Measurements from ENCODE around the gene KLHDC8B. TPM values are rescaled to one million over a fixed set of nuclear protein-coding genes. Genes with fewer than 3 reads are reported as not detected.
A peak's percentile ranks its signal among the peaks of the same experiment; 100 is the strongest.
"Not testable (repeated sequence)": the region's sequence is repeated elsewhere in the genome, so short reads cannot be mapped to it uniquely, and the experiment has no call there.

KLHDC8B gene
- total RNA-seq, 1 experiment from 2014 or later, result 18.6 TPM

- no peak for DNase-seq (ENCODE audit: low read depth in 1 of 2, low spot score in 2 of 2)
- Histone ChIP-seq H3K4me1 (replicated peaks) (no peaks in the 10 kb centered on the region), H3K4me3 (no peak overlapping the region), H3K9me3 (replicated peaks) (no peaks in the 10 kb centered on the region), H3K27me3 (replicated peaks) (no peaks in the 10 kb centered on the region), H3K27ac (no peak overlapping the region), H3K36me3 (0 out of 2 replicates have a peak, but pooled peaks cover 3% of the 10 kb centered on the region)
Observed at GRCh38 chr3:49180116-49180515, 8.7 kb downstream of the KLHDC8B start.

- no peak for DNase-seq (ENCODE audit: low read depth in 1 of 2, low spot score in 2 of 2)
- Histone ChIP-seq H3K4me3 (no peak overlapping the region), H3K36me3 (no peaks in the 10 kb centered on the region), H3K27ac (no peak overlapping the region), H3K9me3 (replicated peaks) (no peaks in the 10 kb centered on the region), H3K27me3 (replicated peaks) (no peaks in the 10 kb centered on the region), H3K4me1 (replicated peaks) (no peaks in the 10 kb centered on the region)
Observed at GRCh38 chr3:49181351-49181750, 10.0 kb downstream of the KLHDC8B start.

- no peaks in the 10 kb centered on the region for H3K27me3 ChIP-seq (replicated peaks)
- no peaks in the 10 kb centered on the region for H3K36me3 ChIP-seq
- H3K4me1 ChIP-seq (replicated peaks), result no peaks in the 10 kb centered on the region
- DNase-seq (ENCODE audit: low read depth in 1 of 2, low spot score in 2 of 2), result no peak
- no peaks in the 10 kb centered on the region for H3K9me3 ChIP-seq (replicated peaks)
- no peak overlapping the region for H3K4me3 ChIP-seq
- H3K27ac ChIP-seq, result no peak overlapping the region
Observed at GRCh38 chr3:49182682-49183081, 11.3 kb downstream of the KLHDC8B start.

- no peak for DNase-seq (ENCODE audit: low read depth in 1 of 2, low spot score in 2 of 2)
- Histone ChIP-seq H3K27ac (no peak overlapping the region), H3K9me3 (replicated peaks) (no peaks in the 10 kb centered on the region), H3K36me3 (no peaks in the 10 kb centered on the region), H3K27me3 (replicated peaks) (no peaks in the 10 kb centered on the region), H3K4me1 (replicated peaks) (no peaks in the 10 kb centered on the region), H3K4me3 (no peak overlapping the region)
Observed at GRCh38 chr3:49183873-49184272, 12.5 kb downstream of the KLHDC8B start.

GRCh38 chr3:49191741-49192140 is 20.3 kb downstream of the KLHDC8B start:
- Histone ChIP-seq H3K9me3 (replicated peaks) (no peaks in the 10 kb centered on the region), H3K4me3 (no peak overlapping the region), H3K36me3 (no peaks in the 10 kb centered on the region), H3K27me3 (replicated peaks) (no peaks in the 10 kb centered on the region), H3K27ac (no peak overlapping the region), H3K4me1 (replicated peaks) (no peaks in the 10 kb centered on the region)
- DNase-seq (ENCODE audit: low read depth in 1 of 2, low spot score in 2 of 2), result no peak

- H3K27me3 ChIP-seq (replicated peaks), result no peaks in the 10 kb centered on the region
- H3K4me1 ChIP-seq (replicated peaks), result peaks cover 13% of the 10 kb centered on the region
- no peak overlapping the region for H3K4me3 ChIP-seq
- DNase-seq (ENCODE audit: low read depth in 1 of 2, low spot score in 2 of 2), result peak in 1 of 2 experiments; percentile 8
- no peaks in the 10 kb centered on the region for H3K9me3 ChIP-seq (replicated peaks)
- H3K27ac ChIP-seq, result peak overlapping the region; percentile 94
- no peaks in the 10 kb centered on the region for H3K36me3 ChIP-seq
Observed at GRCh38 chr3:49198161-49198560, 26.8 kb downstream of the KLHDC8B start.

GRCh38 chr3:49198611-49199230 is 27.3 kb downstream of the KLHDC8B start:
- Histone ChIP-seq H3K4me3 (peak overlapping the region; percentile 37), H3K9me3 (replicated peaks) (no peaks in the 10 kb centered on the region), H3K36me3 (no peaks in the 10 kb centered on the region), H3K4me1 (replicated peaks) (peaks cover 13% of the 10 kb centered on the region), H3K27me3 (replicated peaks) (no peaks in the 10 kb centered on the region), H3K27ac (peak overlapping the region; percentile 94)
- DNase-seq (ENCODE audit: low read depth in 1 of 2, low spot score in 2 of 2), result no peak

- peak overlapping the region; percentile 37 for H3K4me3 ChIP-seq
- peaks cover 13% of the 10 kb centered on the region for H3K4me1 ChIP-seq (replicated peaks)
- H3K27ac ChIP-seq, result peak overlapping the region; percentile 94
- H3K27me3 ChIP-seq (replicated peaks), result no peaks in the 10 kb centered on the region
- no peaks in the 10 kb centered on the region for H3K36me3 ChIP-seq
- no peaks in the 10 kb centered on the region for H3K9me3 ChIP-seq (replicated peaks)
- DNase-seq (ENCODE audit: low read depth in 1 of 2, low spot score in 2 of 2), result peak; percentile 80 to 95
Observed at GRCh38 chr3:49199239-49199899, 28.0 kb downstream of the KLHDC8B start.

GRCh38 chr3:49199900-49200281 is 28.5 kb downstream of the KLHDC8B start:
- Histone ChIP-seq H3K36me3 (no peaks in the 10 kb centered on the region), H3K4me3 (peak overlapping the region; percentile 37), H3K4me1 (replicated peaks) (peaks cover 13% of the 10 kb centered on the region), H3K9me3 (replicated peaks) (no peaks in the 10 kb centered on the region), H3K27me3 (replicated peaks) (no peaks in the 10 kb centered on the region), H3K27ac (peak overlapping the region; percentile 94)
- DNase-seq (ENCODE audit: low read depth in 1 of 2, low spot score in 2 of 2), result peak in 1 of 2 experiments; percentile 37

GRCh38 chr3:49213541-49213943 is 42.1 kb downstream of the KLHDC8B start:
- no peak overlapping the region for H3K27ac ChIP-seq
- H3K27me3 ChIP-seq (replicated peaks), result no peaks in the 10 kb centered on the region
- no peak overlapping the region for H3K4me3 ChIP-seq
- H3K9me3 ChIP-seq (replicated peaks), result 0 out of 2 replicates have a peak, but pooled peaks cover 3% of the 10 kb centered on the region
- no peak for DNase-seq (ENCODE audit: low read depth in 1 of 2, low spot score in 2 of 2)
- H3K4me1 ChIP-seq (replicated peaks), result peaks cover 7% of the 10 kb centered on the region
- no peaks in the 10 kb centered on the region; the same call in 1 of the 2 replicates for H3K36me3 ChIP-seq

- Histone ChIP-seq H3K27ac (no peak overlapping the region), H3K4me1 (replicated peaks) (peaks cover 11% of the 10 kb centered on the region), H3K9me3 (replicated peaks) (0 out of 2 replicates have a peak, but pooled peaks cover 3% of the 10 kb centered on the region), H3K36me3 (no peaks in the 10 kb centered on the region; the same call in 1 of the 2 replicates), H3K4me3 (no peak overlapping the region), H3K27me3 (replicated peaks) (no peaks in the 10 kb centered on the region)
- no peak for DNase-seq (ENCODE audit: low read depth in 1 of 2, low spot score in 2 of 2)
Observed at GRCh38 chr3:49213998-49214397, 42.6 kb downstream of the KLHDC8B start.

GRCh38 chr3:49216687-49217086 is 45.3 kb downstream of the KLHDC8B start:
- H3K27ac ChIP-seq; H3K4me3 ChIP-seq; H3K36me3 ChIP-seq; H3K27me3 ChIP-seq (replicated peaks); H3K9me3 ChIP-seq (replicated peaks); DNase-seq (ENCODE audit: low read depth in 1 of 2, low spot score in 2 of 2): not testable (repeated sequence)
- peaks cover 12% of the 10 kb centered on the region for H3K4me1 ChIP-seq (replicated peaks)

- not testable (repeated sequence) for H3K4me3 ChIP-seq; H3K27me3 ChIP-seq (replicated peaks); H3K27ac ChIP-seq; H3K9me3 ChIP-seq (replicated peaks); DNase-seq (ENCODE audit: low read depth in 1 of 2, low spot score in 2 of 2); H3K36me3 ChIP-seq
- peaks cover 12% of the 10 kb centered on the region for H3K4me1 ChIP-seq (replicated peaks)
Observed at GRCh38 chr3:49217108-49217507, 45.7 kb downstream of the KLHDC8B start.

GRCh38 chr3:49217688-49218470 is 46.5 kb downstream of the KLHDC8B start:
- no peak overlapping the region; the same call in 1 of the 2 replicates for H3K27ac ChIP-seq
- no peak overlapping the region for H3K4me3 ChIP-seq
- no peaks in the 10 kb centered on the region; the same call in 1 of the 2 replicates for H3K36me3 ChIP-seq
- H3K27me3 ChIP-seq (replicated peaks), result no peaks in the 10 kb centered on the region
- DNase-seq (ENCODE audit: low read depth in 1 of 2, low spot score in 2 of 2), result no peak
- 0 out of 2 replicates have a peak, but pooled peaks cover 3% of the 10 kb centered on the region for H3K9me3 ChIP-seq (replicated peaks)
- H3K4me1 ChIP-seq (replicated peaks), result peaks cover 12% of the 10 kb centered on the region
